Aorta (tissue), 5 donors: ENCODE measurements around the gene SENP1. TPM values are rescaled to one million over a fixed set of nuclear protein-coding genes. Genes with fewer than 3 reads are reported as not detected.

Experiments
- ATAC-seq: fragments of 200-7000 bp; cut with Tn5 transposase; one replicate; pipeline ENCODE4 v1.9.1; 2022; ENCODE audit warnings: moderate library complexity; ENCODE audit not compliant: low FRiP score
- DNase-seq, 2 donors: peaks; one replicate each; pipeline ENCODE4 v3.0.0-alpha.2; 2020
- H3K27ac ChIP-seq, 2 donors: one replicate each; pipeline ENCODE4 v1.5.1; 2013; ENCODE audit warnings: low read length in 2 of 2, mild to moderate bottlenecking in 2 of 2, moderate library complexity in 2 of 2, control low read depth in 1 of 2, inconsistent platforms in 1 of 2, low read depth in 1 of 2
- H3K27me3 ChIP-seq, 2 donors: one replicate each; pipeline ENCODE4 v1.6.1; 2013; ENCODE audit warnings: control low read depth in 1 of 2, low read length in 1 of 2, mild to moderate bottlenecking in 1 of 2, moderate library complexity in 1 of 2; ENCODE audit not compliant: insufficient read depth in 2 of 2, control insufficient read depth in 1 of 2
- H3K36me3 ChIP-seq, 2 donors: one replicate each; pipeline ENCODE4 v1.6.1; 2013; ENCODE audit warnings: control low read depth in 1 of 2, low read length in 1 of 2, mild to moderate bottlenecking in 1 of 2; ENCODE audit not compliant: insufficient read depth in 2 of 2, control insufficient read depth in 1 of 2
- H3K4me1 ChIP-seq, 2 donors: one replicate each; pipeline ENCODE4 v1.6.1; 2013; ENCODE audit warnings: low read length in 2 of 2, control low read depth in 1 of 2, mild to moderate bottlenecking in 1 of 2, moderate library complexity in 1 of 2; ENCODE audit not compliant: insufficient read depth in 2 of 2, control insufficient read depth in 1 of 2
- H3K4me3 ChIP-seq, 2 donors: one replicate each; pipeline ENCODE4 v1.5.1; 2013; ENCODE audit warnings: low read length in 2 of 2, control low read depth in 1 of 2, mild to moderate bottlenecking in 1 of 2
- H3K9me3 ChIP-seq: one replicate; pipeline ENCODE4 v1.6.1; 2013; ENCODE audit warnings: mild to moderate bottlenecking, low read length; ENCODE audit not compliant: control insufficient read depth
- WGBS, 2 donors: extraction: QIAGEN DNeasy Blood & Tissue Kit; methylation state at CpG; one replicate each; pipeline ENCODE4 v1.1.7; 2013; 5-methylcytosine and 5-hydroxymethylcytosine counted together
- intact Hi-C, 2 donors: fragments of 100-400 bp; cut with DNase I; formaldehyde crosslinking; loops; one replicate each; pipeline versions ENCODE4 v1.14.2 to v1.15.0; 2022
- polyA plus RNA-seq, 2 donors: library from polyadenylated mRNA; stranded (reverse); fragments of 200-250 nt; gene quantifications; one replicate each; pipeline ENCODE4 v1.2.3, GENCODE V29; 2013
- total RNA-seq, 2 donors: library from RNA; stranded (reverse); fragmentation: NEBNext Ultra II Directional; extraction: Animal tissue kit (Norgen Biotek cat#: 25700); gene quantifications; one replicate each; pipeline ENCODE4 v1.2.1, GENCODE V29; 2021
- donor health status: healthy with polysubstance abuse.
- donor health status: Bipolar disorder and iron deficiency.
- donor health status: DM: no; HTN: no; CAD: no.
- donor health status: DM: no; HTN: no; CAD: no.
- donor health status: DM: yes; HTN: yes; CAD: no.

Gene SENP1
- total and polyA plus RNA-seq, 4 donors = 6.0 to 23.0 (median 13.4) TPM

GRCh38 chr12:48024735-48025134 is 81.1 kb downstream of the SENP1 start:
- 69 to 75% methylated on average over 9 of the region's 9 CpGs for WGBS, 2 donors
- Histone ChIP-seq H3K4me3 (no peak overlapping the region), H3K4me1 (no peaks in the 10 kb centered on the region), H3K27ac (no peak overlapping the region), H3K9me3 (peaks cover 1% of the 10 kb centered on the region), H3K36me3 (peaks cover 0 to 1% of the 10 kb centered on the region in 2 donors), H3K27me3 (no peaks in the 10 kb centered on the region)
- ATAC-seq (no peak), DNase-seq (no peak)
- intact Hi-C loops = no loop called here

- Histone ChIP-seq H3K27ac (no peak overlapping the region), H3K27me3 (no peaks in the 10 kb centered on the region), H3K4me1 (no peaks in the 10 kb centered on the region), H3K4me3 (no peak overlapping the region), H3K9me3 (peaks cover 1% of the 10 kb centered on the region), H3K36me3 (peaks cover 0 to 1% of the 10 kb centered on the region in 2 donors)
- intact Hi-C loops = no loop called here
- DNase-seq = no peak
- ATAC-seq = no peak
- 57 to 59% methylated on average over 5 of the region's 5 CpGs for WGBS, 2 donors
These were observed 82.5 kb downstream of the SENP1 start for GRCh38 chr12:48023386-48023785.

- ATAC-seq = no peak
- 63 to 65% methylated on average over 7 of the region's 7 CpGs for WGBS, 2 donors
- no peaks in the 10 kb centered on the region for H3K27me3 ChIP-seq
These were observed 83.0 kb downstream of the SENP1 start for GRCh38 chr12:48022676-48023385.

GRCh38 chr12:48022180-48022521 is 83.7 kb downstream of the SENP1 start:
- H3K9me3 ChIP-seq = peaks cover 1% of the 10 kb centered on the region
- no peak overlapping the region for H3K27ac ChIP-seq
- H3K36me3 ChIP-seq = peaks cover 0 to 1% of the 10 kb centered on the region in 2 donors
- no peaks in the 10 kb centered on the region for H3K27me3 ChIP-seq
- intact Hi-C loops = no loop called here
- DNase-seq = no peak
- no peaks in the 10 kb centered on the region for H3K4me1 ChIP-seq
- WGBS, 2 donors = 56 to 58% methylated on average over 3 of the region's 3 CpGs
- no peak for ATAC-seq
- no peak overlapping the region for H3K4me3 ChIP-seq

More at GRCh38 chr12:48022676-48023385, 83.0 kb downstream of the SENP1 start:
- no peaks in the 10 kb centered on the region for H3K4me1 ChIP-seq
- H3K9me3 ChIP-seq = peaks cover 1% of the 10 kb centered on the region
- H3K4me3 ChIP-seq = no peak overlapping the region
- intact Hi-C loops = no loop called here
- H3K27ac ChIP-seq = no peak overlapping the region
- H3K36me3 ChIP-seq = peaks cover 0 to 1% of the 10 kb centered on the region in 2 donors
- no peak for DNase-seq

GRCh38 chr12:48021485-48022179 is 84.2 kb downstream of the SENP1 start:
- H3K4me1 ChIP-seq = no peaks in the 10 kb centered on the region
- H3K9me3 ChIP-seq = peaks cover 1% of the 10 kb centered on the region
- H3K4me3 ChIP-seq = no peak overlapping the region
- intact Hi-C loops = no loop called here
- ATAC-seq (no peak), DNase-seq (no peak)
- peaks cover 0 to 1% of the 10 kb centered on the region in 2 donors for H3K36me3 ChIP-seq
- H3K27me3 ChIP-seq = no peaks in the 10 kb centered on the region
- no peak overlapping the region for H3K27ac ChIP-seq
- 24 to 26% methylated on average over 5 of the region's 5 CpGs for WGBS, 2 donors

GRCh38 chr12:48019639-48020265 is 86.1 kb downstream of the SENP1 start:
- H3K9me3 ChIP-seq = peaks cover 1% of the 10 kb centered on the region
- no peak overlapping the region for H3K4me3 ChIP-seq
- no peaks in the 10 kb centered on the region for H3K4me1 ChIP-seq
- peaks cover 0 to 1% of the 10 kb centered on the region in 2 donors for H3K36me3 ChIP-seq
- no peaks in the 10 kb centered on the region for H3K27me3 ChIP-seq
- no peak for DNase-seq
- no peak overlapping the region for H3K27ac ChIP-seq
- intact Hi-C loops = no loop called here
- whole genome bisulfite sequencing, 2 donors = 37 to 43% methylated on average over 3 of the region's 3 CpGs
- no peak for ATAC-seq

GRCh38 chr12:48018618-48018995 is 87.3 kb downstream of the SENP1 start:
- WGBS, 2 donors = 65 to 66% methylated on average over 4 of the region's 4 CpGs
- Histone ChIP-seq H3K36me3 (no peaks in the 10 kb centered on the region), H3K9me3 (peaks cover 1% of the 10 kb centered on the region), H3K27me3 (no peaks in the 10 kb centered on the region), H3K4me1 (no peaks in the 10 kb centered on the region), H3K27ac (no peak overlapping the region), H3K4me3 (no peak overlapping the region)
- intact Hi-C loops = no loop called here
- ATAC-seq (no peak), DNase-seq (no peak)

GRCh38 chr12:48017921-48018617 is 87.8 kb downstream of the SENP1 start:
- DNase-seq (no peak), ATAC-seq (no peak)
- peaks cover 1% of the 10 kb centered on the region for H3K9me3 ChIP-seq
- no peak overlapping the region for H3K4me3 ChIP-seq
- WGBS, 2 donors = 72 to 79% methylated on average over 4 of the region's 4 CpGs
- H3K36me3 ChIP-seq = no peaks in the 10 kb centered on the region
- H3K4me1 ChIP-seq = no peaks in the 10 kb centered on the region
- H3K27ac ChIP-seq = no peak overlapping the region
- no peaks in the 10 kb centered on the region for H3K27me3 ChIP-seq
- intact Hi-C loops = no loop called here
